Stimulated activated CD8-positive, alpha-beta memory T cell treated with anti-CD3 and anti-CD28 coated beads, Interleukin-15, amount 100 ng/mL, for 48 hours (primary cell): ENCODE results near the gene FOXP1.
"Not testable (repeated sequence)": the region's sequence is repeated elsewhere in the genome, so short reads cannot be mapped to it uniquely, and the experiment has no call there.

Experiments used
- DNase-seq, 2 donors: peaks; one replicate each; pipeline ENCODE4 v3.0.0-alpha.2; 2020; ENCODE audit warnings: low read depth in 2 of 2

The FOXP1 gene

DNA sequence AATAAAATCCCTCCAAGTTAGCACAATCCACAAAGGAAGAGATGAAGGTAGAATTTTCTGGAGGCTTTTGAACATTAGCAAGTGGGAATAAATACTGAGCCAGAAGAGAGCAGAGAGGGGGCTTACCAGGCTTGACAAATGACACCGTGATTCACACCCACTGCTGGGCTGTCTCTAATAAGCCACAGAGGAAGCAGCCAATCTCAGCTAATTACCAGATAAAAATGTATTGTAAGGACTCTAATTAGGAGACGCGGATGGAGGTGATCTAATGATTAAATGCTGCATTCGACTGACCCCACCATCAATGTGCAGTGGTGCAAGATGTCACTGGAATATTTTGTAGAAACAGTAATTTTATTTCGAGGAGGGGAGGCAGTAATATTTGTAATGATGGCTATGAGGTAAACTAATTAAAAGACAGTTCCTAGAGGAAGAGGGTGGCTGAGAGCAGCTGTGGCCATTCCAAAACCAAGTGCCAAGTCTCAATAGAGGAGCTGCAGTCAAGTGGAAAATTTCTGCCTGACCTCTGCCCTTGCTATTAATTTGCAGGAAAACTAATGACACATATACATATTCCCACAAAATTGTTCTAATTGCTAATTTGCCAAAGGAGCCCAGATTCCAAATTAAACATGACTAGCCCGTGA, 602.2 kb downstream of the FOXP1 start:
- no peak for DNase-seq

DNA sequence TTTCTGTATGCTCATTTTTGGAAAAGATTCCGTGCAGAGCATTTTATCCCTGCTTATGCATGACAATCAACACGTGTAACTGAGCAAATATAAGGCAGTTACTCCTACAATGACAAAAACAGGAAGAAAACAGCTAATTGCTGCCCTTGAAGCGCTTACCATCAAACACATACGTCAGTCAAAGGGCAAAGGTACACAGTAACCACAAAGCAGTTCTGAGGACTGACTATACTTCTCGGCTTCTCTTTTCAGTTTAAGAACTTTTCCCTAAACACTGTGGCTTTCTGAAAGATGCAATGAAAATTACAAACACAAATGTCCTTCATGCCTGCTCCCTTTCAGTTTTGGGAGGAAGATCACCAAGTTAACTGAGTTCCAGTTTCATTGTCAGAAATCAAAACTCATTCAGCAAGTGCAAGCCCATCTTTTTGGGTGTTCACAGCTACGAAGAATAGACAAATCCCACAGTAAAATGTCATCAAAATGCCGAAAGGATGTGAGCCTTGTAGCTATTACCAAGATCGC, 602.8 kb downstream of the FOXP1 start:
- DNase-seq = no peak

GRCh38 chr3:70979983-70980645, 603.4 kb downstream of the FOXP1 start:
- DNase-seq = no peak

GRCh38 chr3:70977712-70978111, 605.8 kb downstream of the FOXP1 start:
- no peak for DNase-seq

- not testable (repeated sequence) for DNase-seq
These were observed 607.5 kb downstream of the FOXP1 start for GRCh38 chr3:70975981-70976380.

GRCh38 chr3:70974747-70975146, 608.8 kb downstream of the FOXP1 start:
- DNase-seq = no peak

DNA sequence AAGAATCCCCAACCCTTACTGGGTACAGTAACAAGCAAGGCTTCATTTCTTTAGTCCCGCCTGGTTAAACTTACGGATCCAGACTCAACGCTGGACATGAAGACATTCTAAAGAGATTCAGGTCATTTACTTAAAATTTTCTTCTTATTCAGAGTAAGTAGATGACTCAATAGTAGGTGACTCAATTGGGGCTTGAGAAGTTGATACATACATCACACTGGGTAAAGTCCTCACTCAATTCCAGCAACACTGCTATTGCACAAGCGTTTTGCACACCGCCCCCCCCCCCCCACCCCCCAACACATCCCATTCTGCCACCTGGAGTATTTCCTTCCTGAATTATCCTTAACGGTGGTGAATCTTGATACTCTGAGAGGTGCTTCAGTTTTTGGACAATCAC, 610.0 kb downstream of the FOXP1 start:
- no peak for DNase-seq

GRCh38 chr3:70972855-70973254, 610.7 kb downstream of the FOXP1 start:
- no peak for DNase-seq

GRCh38 chr3:70970952-70971351, 612.6 kb downstream of the FOXP1 start:
- DNase-seq = no peak

DNA sequence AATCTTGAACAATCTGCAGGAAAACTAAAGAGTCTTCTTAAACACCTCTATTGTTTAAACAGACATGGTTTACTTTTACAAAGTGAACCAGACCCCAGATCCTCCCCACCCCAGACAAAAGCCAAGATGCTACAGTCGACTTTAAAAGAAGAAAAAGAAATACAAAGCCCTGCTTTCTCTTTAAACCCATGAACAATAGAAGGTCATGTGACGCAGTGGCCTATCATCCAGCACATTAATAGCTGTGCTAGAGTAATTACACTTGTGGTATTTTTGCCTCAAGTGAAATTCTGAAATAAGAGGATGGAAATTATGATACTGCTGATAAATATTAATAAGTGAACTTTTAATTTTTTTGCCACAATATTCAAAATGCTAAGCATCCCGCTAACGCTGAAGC, 613.4 kb downstream of the FOXP1 start:
- DNase-seq = no peak

- no peak for DNase-seq
These were observed 619.9 kb downstream of the FOXP1 start for GRCh38 chr3:70963431-70964275.

- DNase-seq = no peak
These were observed 623.8 kb downstream of the FOXP1 start for GRCh38 chr3:70959506-70960291.

DNA sequence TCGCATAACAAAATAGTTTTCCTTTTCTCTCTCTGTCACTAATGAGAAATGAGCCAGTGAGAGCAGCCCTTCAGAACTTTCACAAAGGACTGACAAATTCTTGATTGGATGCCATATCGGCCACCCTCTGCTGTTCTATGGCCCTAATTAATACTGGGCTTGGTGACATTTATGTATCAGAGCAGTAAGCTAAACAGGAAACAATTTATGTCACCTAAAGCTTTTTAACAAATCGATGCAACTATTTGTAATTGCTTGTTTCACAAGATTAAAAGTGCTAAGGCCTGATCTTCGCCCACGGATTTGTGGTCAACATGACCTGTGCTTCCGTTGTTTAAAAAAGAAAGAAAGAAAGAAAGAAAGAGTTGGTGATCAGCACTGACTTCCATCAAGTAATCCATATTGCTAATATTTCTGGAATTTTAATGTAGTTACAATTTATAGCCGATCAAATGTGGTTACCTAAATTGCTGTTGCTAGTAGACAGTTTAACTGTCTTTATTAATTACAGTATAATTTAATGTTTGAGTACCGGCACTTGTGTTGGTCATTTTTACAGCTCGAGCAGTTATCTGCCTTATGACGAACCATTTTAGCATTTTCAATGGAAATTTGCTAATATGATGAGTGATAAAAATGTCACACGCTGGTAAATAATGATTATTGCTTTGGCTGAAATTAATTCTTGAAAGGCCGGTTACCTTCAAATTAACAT, 631.3 kb downstream of the FOXP1 start:
- no peak for DNase-seq

GRCh38 chr3:70951316-70951715, 632.2 kb downstream of the FOXP1 start:
- DNase-seq = no peak

GRCh38 chr3:70947579-70947978, 635.9 kb downstream of the FOXP1 start:
- DNase-seq = no peak

- no peak for DNase-seq
These were observed 639.6 kb downstream of the FOXP1 start for GRCh38 chr3:70943886-70944285.

GRCh38 chr3:70933105-70933810, 650.3 kb downstream of the FOXP1 start:
- DNase-seq = no peak

GRCh38 chr3:70930066-70930465, 653.5 kb downstream of the FOXP1 start:
- DNase-seq = no peak

GRCh38 chr3:70927239-70927638, 656.3 kb downstream of the FOXP1 start:
- no peak for DNase-seq

DNA sequence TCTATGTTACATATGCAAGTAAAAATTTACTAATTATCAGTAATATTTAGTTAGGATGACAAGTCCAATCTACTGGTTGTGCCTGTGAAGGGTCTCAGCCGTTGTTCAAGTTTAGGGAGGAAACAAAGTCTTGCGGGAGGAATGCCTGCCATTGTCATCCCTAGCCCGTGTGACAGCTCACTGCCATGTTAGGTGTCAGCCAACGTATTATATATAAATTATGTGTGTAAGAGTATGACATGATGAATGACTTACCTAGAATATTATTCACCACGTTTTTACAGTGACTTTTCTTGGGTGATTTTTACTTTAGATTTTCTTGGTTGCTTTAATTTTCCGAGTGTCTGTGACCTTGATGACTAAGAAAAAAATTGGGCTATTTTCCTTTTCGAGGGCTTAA, 656.7 kb downstream of the FOXP1 start:
- DNase-seq = no peak
